ENCODE data around the gene TRRAP. TPM values are rescaled to one million over a fixed set of nuclear protein-coding genes. Genes with fewer than 3 reads are reported as not detected.
"Not testable (repeated sequence)": the region's sequence is repeated elsewhere in the genome, so short reads cannot be mapped to it uniquely, and the experiment has no call there.

The TRRAP gene
- total RNA-seq, 1 donor from 2014 or later, result 30.4 TPM

DNA sequence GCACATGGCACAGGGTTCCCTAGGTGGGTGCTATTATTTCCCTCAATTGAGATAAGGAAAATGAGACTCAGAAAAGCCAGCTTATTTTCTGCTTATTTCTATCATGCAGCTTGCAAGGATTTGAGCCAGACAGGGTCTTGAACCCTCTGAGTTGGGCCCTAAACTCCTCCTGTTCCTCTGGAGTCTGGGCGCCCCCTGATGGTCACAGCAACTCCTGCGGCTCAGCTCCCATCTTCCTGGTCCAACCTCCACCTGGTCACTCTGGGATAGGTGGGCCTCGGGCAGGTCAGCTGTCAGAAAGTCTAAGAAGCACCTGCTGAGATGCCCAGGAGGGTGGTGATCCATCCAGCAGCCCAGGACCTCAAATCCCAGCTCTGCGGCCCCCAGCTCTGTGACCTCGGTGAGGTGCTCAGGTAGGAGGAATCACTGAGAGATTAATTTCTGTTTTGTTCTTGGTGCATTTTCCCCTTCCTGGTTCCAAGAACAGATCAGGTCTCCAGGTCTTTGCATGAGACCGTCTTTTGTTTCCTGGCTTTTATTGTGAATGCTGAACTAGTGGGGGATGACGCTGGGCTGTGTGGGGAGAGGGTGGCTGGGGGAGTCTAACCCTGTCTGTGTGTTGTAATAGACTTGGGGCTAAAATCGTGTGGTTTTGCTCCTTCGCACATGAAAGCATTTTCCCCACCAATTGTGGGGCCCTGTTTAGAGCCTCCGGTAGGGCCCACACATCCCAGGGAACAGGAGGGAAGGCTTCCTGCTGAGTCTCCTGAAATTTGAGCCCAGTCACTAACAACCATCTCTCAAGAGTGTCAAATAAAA is 41.3 kb upstream of the TRRAP start:
- no peak overlapping the region for H3K27ac Mint-ChIP-seq (ENCODE audit: unreplicated experiment)
- no peak for DNase-seq (ENCODE audit: low spot score)
- TF ChIP-seq, protein P1, sequence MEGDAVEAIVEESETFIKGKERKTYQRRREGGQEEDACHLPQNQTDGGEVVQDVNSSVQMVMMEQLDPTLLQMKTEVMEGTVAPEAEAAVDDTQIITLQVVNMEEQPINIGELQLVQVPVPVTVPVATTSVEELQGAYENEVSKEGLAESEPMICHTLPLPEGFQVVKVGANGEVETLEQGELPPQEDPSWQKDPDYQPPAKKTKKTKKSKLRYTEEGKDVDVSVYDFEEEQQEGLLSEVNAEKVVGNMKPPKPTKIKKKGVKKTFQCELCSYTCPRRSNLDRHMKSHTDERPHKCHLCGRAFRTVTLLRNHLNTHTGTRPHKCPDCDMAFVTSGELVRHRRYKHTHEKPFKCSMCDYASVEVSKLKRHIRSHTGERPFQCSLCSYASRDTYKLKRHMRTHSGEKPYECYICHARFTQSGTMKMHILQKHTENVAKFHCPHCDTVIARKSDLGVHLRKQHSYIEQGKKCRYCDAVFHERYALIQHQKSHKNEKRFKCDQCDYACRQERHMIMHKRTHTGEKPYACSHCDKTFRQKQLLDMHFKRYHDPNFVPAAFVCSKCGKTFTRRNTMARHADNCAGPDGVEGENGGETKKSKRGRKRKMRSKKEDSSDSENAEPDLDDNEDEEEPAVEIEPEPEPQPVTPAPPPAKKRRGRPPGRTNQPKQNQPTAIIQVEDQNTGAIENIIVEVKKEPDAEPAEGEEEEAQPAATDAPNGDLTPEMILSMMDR (IDR thresholded peaks at IDR 0.05), result peak; percentile 81
- no peaks in the 10 kb centered on the region for H3K9me3 Mint-ChIP-seq (ENCODE audit: low read depth)
- H3K27me3 Mint-ChIP-seq (ENCODE audit: low read depth), result peaks cover 32% of the 10 kb centered on the region
- no peaks in the 10 kb centered on the region for H3K36me3 Mint-ChIP-seq (ENCODE audit: low read depth)
- H3K4me3 Mint-ChIP-seq (ENCODE audit: unreplicated experiment), result no peak overlapping the region
- H3K4me1 Mint-ChIP-seq (ENCODE audit: low read depth), result peaks cover 18% of the 10 kb centered on the region

DNA sequence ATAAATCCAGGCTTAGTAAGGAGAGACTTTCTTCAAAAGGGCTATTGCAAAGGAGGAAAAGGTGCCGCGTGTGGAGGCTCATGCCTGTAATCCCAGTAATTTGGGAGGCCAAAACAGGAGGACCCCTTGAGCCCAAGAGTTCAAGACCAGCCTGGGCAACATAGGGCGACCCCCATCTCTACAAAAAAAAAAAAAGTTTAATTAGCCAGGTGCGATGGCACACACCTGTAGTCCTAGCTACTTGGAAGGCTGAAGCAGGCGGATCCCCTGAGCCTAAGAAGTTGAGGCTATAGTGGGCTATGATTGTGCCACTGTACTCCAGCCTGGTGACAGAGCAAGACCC is 40.7 kb upstream of the TRRAP start:
- peaks cover 32% of the 10 kb centered on the region for H3K27me3 Mint-ChIP-seq (ENCODE audit: low read depth)

DNA sequence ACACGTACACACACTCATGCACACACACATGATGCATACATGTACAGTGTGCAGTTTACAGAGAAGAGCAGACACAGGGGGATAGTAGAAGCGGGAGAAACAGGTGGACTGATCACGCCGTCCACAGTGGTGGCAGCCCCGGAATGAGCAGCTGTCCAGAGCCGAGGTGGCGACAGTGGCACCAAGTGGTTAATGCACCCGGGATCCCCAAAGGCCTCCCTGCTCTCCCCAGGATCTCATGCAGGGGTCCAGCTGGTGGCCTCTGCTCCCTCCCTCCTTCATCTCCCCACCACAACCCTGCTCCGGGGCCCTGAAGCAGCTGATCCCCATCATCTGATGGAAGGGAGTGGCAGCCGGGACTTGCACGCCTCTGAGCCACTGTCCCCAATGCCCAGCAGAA is 38.2 kb upstream of the TRRAP start:
- TF ChIP-seq, protein P1 (IDR thresholded peaks at IDR 0.05), result no peak
- H3K27ac Mint-ChIP-seq (ENCODE audit: unreplicated experiment), result no peak overlapping the region
- H3K4me1 Mint-ChIP-seq (ENCODE audit: low read depth), result peaks cover 18% of the 10 kb centered on the region
- no peaks in the 10 kb centered on the region for H3K9me3 Mint-ChIP-seq (ENCODE audit: low read depth)
- DNase-seq (ENCODE audit: low spot score), result no peak
- H3K27me3 Mint-ChIP-seq (ENCODE audit: low read depth), result peaks cover 16% of the 10 kb centered on the region
- H3K4me3 Mint-ChIP-seq (ENCODE audit: unreplicated experiment), result no peak overlapping the region
- peaks cover 2% of the 10 kb centered on the region for H3K36me3 Mint-ChIP-seq (ENCODE audit: low read depth)

More for the DNA sequence above, 40.7 kb upstream of the TRRAP start:
- H3K36me3 Mint-ChIP-seq (ENCODE audit: low read depth), result no peaks in the 10 kb centered on the region
- no peak for DNase-seq (ENCODE audit: low spot score)
- H3K4me3 Mint-ChIP-seq (ENCODE audit: unreplicated experiment), result no peak overlapping the region
- peaks cover 18% of the 10 kb centered on the region for H3K4me1 Mint-ChIP-seq (ENCODE audit: low read depth)
- no peaks in the 10 kb centered on the region for H3K9me3 Mint-ChIP-seq (ENCODE audit: low read depth)
- no peak overlapping the region for H3K27ac Mint-ChIP-seq (ENCODE audit: unreplicated experiment)
- TF ChIP-seq, protein P1 (IDR thresholded peaks at IDR 0.05), result no peak

DNA sequence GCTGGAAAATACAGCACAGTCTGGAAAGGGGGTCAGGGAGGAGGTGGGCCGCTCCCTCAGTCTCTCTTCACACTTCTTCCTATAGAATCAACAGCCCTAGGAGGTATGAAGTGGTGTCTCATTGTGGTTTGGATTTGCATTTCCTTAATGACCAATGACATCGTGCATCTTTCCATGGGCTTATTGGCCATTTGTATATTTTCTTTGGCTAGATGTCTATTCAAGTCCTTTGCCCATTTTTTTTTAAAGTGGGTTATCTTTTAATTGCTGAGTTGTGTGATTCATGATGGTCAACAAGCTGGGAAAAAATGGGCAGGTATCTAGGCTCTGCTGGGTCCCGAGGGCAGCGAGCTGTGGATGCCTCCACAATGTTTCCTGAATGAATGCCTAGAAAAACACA is 37.6 kb upstream of the TRRAP start:
- Mint-ChIP-seq H3K36me3 (ENCODE audit: low read depth) (peaks cover 2% of the 10 kb centered on the region), H3K27ac (ENCODE audit: unreplicated experiment) (no peak overlapping the region), H3K4me3 (ENCODE audit: unreplicated experiment) (no peak overlapping the region), H3K27me3 (ENCODE audit: low read depth) (peaks cover 10% of the 10 kb centered on the region), H3K4me1 (ENCODE audit: low read depth) (peaks cover 18% of the 10 kb centered on the region), H3K9me3 (ENCODE audit: low read depth) (no peaks in the 10 kb centered on the region)
- no peak for DNase-seq (ENCODE audit: low spot score)
- TF ChIP-seq, protein P1 (IDR thresholded peaks at IDR 0.05), result no peak

DNA sequence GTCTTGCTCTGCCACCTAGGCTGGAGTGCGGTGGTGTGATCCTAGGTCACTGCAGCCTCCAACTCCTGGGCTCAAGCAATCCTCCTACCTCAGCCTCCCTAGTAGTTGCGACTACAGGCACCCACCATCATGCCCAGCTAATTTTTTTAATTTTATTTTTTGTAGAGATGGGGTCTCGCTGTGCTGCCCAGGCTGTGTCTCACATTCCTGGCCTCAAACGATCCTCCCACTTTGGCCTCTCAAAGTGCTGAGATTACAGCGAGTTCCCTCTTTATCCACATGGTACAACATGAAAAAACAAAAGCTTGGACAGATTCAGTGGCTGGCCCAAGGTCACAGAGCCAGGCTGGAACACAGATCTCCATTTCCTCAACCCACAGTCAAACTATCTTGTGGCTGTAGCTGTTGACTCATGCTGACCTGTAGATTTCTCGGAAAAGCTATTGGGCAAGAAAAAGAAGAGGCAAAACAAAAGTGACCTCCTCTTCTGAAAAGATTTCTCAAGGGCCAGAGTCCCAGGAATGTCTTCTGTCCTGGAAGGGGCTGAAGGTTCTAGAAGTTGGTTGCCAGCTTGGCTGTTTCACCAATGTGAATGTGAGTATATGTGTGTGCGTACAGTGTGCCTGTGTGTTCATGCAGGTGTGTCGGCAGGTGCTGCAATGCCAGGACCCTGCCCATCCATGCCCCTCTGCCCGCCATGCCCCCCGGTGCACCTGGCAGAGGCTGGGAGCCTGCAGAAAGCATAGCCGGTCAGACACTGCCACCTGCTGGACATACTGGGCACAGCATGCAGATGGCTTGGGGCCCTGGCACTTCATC is 36.9 kb upstream of the TRRAP start:
- no peak overlapping the region for H3K4me3 Mint-ChIP-seq (ENCODE audit: unreplicated experiment)
- H3K9me3 Mint-ChIP-seq (ENCODE audit: low read depth), result no peaks in the 10 kb centered on the region
- H3K27me3 Mint-ChIP-seq (ENCODE audit: low read depth), result peaks cover 6% of the 10 kb centered on the region
- H3K27ac Mint-ChIP-seq (ENCODE audit: unreplicated experiment), result no peak overlapping the region
- peaks cover 18% of the 10 kb centered on the region for H3K4me1 Mint-ChIP-seq (ENCODE audit: low read depth)
- peaks cover 2% of the 10 kb centered on the region for H3K36me3 Mint-ChIP-seq (ENCODE audit: low read depth)
- TF ChIP-seq, protein P1 (IDR thresholded peaks at IDR 0.05), result peak; percentile 99
- DNase-seq (ENCODE audit: low spot score), result no peak

DNA sequence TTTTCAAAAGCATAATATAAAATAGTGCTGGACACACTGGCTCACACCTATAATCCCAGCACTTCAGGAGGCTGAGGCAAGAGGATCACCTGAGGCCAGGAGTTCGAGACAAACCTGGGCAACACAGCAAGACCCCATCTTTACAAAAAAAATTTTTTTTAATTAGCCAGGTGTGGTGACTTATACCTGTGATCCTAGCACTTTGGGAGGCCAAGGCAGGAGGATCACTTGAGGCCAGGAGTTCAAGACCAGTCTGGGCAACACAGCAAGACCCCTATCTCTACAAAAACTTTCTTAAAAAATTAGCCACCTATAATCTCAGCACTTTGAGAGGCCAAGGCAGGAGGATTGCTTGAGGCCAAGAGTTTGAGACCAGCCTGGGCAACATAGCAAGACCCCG is 35.8 kb upstream of the TRRAP start:
- H3K4me3 Mint-ChIP-seq (ENCODE audit: unreplicated experiment); H3K27me3 Mint-ChIP-seq (ENCODE audit: low read depth): not testable (repeated sequence)

More for the DNA sequence above, 35.8 kb upstream of the TRRAP start:
- not testable (repeated sequence) for H3K36me3 Mint-ChIP-seq (ENCODE audit: low read depth); DNase-seq (ENCODE audit: low spot score); H3K9me3 Mint-ChIP-seq (ENCODE audit: low read depth); H3K27ac Mint-ChIP-seq (ENCODE audit: unreplicated experiment)
- H3K4me1 Mint-ChIP-seq (ENCODE audit: low read depth), result peaks cover 13% of the 10 kb centered on the region

Data from chondrocyte (in vitro differentiated cells).